Right kidney (tissue), 9 donors: Measurements from ENCODE around the gene SKAP2.
A peak's percentile ranks its signal among the peaks of the same experiment; 100 is the strongest.

Source experiments
- DNase-seq: peaks from one replicate; pipeline ENCODE4 v3.0.0-alpha.2; 2016
- long read RNA-seq, 8 donors: transcript quantifications; one replicate each; lab custom pipeline, GENCODE V29; 2026

The SKAP2 gene, protein sequence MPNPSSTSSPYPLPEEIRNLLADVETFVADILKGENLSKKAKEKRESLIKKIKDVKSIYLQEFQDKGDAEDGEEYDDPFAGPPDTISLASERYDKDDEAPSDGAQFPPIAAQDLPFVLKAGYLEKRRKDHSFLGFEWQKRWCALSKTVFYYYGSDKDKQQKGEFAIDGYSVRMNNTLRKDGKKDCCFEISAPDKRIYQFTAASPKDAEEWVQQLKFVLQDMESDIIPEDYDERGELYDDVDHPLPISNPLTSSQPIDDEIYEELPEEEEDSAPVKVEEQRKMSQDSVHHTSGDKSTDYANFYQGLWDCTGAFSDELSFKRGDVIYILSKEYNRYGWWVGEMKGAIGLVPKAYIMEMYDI
- long read RNA-seq, donor 1, partial matches to known transcripts: 0 of 3 reads
- long read RNA-seq, donor 1, other reads (novel, unspliced or antisense): 0 of 3 reads
- long read RNA-seq, donor 2, partial matches to known transcripts: 11 of 12 reads
- long read RNA-seq, donor 2, other reads (novel, unspliced or antisense): 0 of 12 reads
- long read RNA-seq, donor 3, partial matches to known transcripts: 0 of 1 reads
- long read RNA-seq, donor 3, other reads (novel, unspliced or antisense): 0 of 1 reads
- long read RNA-seq, donor 4, partial matches to known transcripts: 24 of 28 reads
- long read RNA-seq, donor 4, other reads (novel, unspliced or antisense): 0 of 28 reads
- long read RNA-seq, donor 5, partial matches to known transcripts: 0 of 3 reads
- long read RNA-seq, donor 5, other reads (novel, unspliced or antisense): 0 of 3 reads
- long read RNA-seq, donor 6: 0 reads
- long read RNA-seq, donor 7, transcript SKAP2-201 (13 exons, 3,998 nt): major isoform, 7 of 28 reads
- long read RNA-seq, donor 7, partial matches to known transcripts: 21 of 28 reads
- long read RNA-seq, donor 7, other reads (novel, unspliced or antisense): 0 of 28 reads
- long read RNA-seq, donor 8, partial matches to known transcripts: 0 of 4 reads
- long read RNA-seq, donor 8, other reads (novel, unspliced or antisense): 0 of 4 reads

DNA sequence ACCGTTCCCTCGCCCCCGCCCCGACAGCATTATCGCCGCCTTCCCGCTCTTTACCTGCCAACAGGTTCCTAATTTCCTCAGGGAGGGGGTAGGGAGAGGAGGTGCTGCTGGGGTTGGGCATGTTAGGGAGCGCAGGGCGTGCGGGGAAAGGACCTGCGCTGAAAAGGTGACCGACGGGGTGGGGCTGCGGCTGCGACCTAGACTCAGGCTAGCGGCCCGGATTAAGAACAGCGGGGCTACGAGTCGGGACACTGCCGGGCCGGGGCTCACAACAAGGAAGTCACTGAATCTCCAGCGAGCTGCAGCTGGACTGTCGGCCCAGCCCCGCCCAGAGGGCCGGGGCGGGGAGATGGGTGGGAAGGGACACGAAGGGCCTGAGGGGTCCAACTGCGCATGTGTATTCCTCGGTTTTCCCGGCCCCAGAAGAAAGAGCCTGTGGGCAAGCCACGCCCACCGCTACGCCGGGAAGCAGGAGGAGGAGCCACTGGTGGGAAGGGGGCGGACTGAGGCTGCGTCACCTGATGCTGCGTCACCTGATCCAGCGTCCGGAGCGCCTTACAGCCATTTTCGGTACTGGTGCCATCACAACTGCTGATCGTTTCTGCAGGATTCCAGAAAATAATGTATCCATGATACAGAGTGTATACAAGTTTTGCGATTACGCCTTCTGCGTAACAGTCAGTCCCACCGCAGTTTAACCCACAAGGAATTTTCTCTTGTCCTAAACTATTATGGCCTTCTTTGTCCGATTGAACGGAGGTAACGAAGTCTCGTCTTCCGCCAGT, at the start of gene SKAP2:
Gene SKAP2 (minus strand): TSS at position 282 of the 785 bp plus-strand sequence. CDS start 161 bp downstream, at position 121.
- peak; percentile 94 for DNase-seq

DNA sequence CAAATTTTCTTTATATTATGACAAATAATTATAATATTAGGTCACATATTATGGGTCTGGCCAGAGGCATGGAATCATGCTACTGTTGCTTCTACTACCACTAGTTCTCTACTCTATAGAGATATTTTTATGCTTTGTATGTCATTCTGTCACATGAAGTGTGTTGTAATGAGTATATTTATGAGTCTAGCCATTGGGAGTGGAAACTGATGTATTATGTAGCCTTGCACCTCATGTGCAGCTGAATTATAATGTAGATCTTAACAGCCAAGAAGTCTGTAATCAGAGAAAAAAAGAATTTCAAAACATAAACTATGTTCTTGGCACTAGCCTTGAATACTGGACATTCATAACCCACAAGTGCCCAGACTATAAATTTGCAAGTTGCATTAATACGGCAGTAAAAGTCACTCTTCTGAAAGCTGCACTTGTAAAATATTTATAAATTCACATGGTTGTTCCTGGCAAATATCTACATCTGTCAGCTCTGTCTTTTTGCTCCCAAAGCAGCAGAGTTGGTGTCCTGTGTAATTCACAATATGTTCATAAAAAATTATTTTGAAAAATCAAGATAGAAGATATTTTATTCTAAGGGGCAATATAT, 48.6 kb upstream of the SKAP2 start:
- no peak for DNase-seq

DNA sequence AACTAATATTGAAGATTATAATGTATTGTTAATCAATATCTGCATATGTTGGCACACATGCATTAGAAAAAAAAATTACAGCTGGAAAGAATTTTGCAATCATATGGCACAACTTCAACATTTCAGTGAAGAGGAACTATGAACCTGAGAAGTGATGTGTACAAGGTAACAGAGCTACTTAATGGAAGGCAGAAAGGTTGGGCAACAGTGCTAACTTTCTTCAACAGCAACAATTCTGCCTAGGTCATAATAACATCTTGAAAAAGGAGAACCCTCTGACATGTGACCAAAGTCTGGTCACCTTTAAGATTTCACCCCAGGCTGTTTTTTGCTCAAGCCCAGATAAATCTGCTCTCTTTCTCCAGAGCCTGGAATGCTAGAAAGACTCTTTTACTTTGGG, 47.9 kb upstream of the SKAP2 start:
- no peak for DNase-seq

DNA sequence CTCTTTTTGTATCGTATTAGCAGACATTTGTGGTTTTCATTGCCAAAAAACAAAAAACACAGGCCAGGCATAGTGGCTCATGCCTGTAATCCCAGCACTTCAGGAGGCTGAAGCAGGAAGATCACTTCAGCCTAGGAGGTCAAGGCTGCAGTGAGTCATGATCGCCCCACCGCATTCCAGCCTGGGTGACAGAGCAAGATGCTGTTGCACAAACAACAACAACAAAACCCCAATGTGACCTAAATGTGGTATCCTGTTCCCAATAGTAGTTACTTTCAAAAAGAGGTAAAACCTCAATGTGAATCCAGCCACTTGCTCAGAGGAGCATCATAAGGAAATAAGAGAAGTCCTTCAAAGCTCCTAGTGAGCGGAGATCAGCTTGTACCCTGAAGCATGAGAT, 45.8 kb upstream of the SKAP2 start:
- no peak for DNase-seq

DNA sequence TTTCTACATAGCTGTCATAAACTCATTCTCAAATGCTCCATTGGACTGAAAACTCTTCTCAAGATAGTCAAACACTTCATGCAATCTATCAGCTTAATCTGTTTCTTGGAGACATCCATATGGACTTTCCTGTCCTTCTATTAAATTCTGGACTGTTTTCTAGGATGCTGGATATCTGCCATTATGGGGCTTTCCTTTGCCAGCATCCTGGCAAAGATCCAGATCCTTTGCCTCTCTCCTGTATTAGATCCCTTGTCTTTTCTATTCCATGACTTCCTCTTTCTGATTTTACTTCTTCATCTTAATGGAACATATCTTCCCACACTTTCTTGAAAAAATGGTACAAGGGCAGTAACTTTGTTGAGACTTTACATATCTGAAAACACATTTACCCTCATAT, 35.9 kb upstream of the SKAP2 start:
- no peak for DNase-seq

DNA sequence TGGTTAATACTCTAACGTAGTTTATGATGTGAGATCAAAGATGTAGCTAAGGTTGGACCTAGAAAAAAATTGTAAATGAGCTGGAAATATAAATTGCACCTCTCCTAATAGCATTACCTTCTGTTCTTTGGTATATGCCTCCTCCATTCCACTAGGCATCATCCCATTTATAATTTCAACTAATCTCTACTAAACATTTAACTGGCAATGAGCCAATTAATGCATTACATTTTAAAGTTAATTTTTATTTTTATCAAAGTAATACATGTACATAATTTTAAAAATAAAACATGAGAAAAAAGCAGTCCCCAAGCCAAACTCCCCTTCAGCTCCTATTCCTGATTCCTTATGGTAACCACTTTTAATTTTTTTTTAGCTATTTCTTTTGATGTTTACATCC, 35.1 kb upstream of the SKAP2 start:
- DNase-seq: no peak

DNA sequence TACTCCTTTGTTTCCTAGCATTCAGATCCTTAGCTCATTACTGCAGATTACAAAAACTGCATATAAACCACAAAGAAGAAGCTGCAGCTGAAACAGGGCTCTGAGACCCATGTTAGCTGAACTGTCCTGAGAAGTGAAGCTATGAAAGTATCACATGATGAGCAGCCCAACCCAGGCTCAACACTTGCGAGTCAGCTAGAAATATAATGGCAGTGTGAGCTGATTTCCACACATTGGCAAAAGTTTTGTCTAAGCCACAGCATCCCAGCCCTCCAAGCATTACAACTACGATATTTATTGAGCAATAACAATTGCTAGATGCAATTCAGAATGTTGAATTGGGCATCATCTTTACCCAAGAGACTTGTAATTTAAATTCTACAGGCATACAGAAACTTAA, 34.5 kb upstream of the SKAP2 start:
- no peak for DNase-seq

DNA sequence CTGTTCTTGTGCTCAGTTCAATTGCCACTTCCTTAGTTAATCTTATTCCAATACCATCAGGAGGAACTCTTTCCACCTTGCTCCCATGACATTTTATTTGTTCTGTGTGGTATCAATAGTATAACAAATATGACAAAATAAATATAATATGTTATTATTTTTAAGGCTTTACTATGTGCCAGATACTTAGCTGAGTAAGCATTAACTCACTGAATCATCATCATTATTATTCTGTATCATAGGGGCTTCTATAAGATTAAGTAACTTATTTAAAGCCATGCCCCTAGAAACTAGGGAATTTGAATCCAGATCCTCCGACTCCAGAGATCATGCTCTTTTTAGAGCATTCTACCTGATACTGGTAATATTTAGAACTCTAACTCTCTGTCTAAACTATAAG, 33.5 kb upstream of the SKAP2 start:
- no peak for DNase-seq

DNA sequence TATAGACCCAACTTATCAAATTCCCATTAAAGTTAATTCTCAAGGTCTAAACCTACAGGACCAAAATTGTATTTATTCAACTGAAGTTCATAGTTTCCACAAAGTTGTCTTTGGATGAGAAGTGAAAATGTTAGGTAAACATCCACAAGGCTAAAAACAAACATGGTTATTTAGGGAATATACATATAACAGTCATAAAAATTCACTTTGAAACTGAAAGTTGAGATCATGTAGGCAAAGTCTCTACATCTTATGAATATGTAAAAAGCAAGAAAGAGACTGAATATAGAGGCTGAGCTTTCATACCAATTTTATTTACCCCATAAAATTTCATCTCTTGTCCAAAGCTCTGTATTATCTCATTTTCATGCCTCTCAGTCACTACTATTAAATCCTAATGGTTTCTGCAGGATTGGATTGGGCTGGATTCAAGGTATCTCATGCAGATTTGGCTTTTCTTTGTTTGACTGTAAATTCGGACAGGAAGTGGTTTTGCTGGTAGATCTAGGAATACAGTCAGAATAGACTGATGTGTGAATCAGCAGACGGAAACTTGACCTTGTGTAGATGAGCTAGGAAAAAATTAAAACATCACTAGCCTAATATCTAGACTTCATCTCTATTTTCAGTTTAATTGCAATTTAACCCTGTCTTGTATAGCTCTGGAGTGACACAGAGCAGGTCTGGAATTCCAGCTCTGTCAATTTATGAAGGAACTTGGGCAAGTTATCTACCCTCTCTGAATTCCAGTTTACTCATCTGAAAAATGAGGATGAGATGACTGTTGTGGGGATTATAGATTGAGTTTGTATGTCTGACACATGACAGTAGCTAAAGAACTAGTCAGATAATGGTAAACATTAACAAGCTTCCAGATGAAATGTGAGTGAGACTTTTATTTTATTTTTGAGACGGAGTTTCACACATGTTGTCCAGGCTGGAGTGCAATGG, 27.3 kb upstream of the SKAP2 start:
- DNase-seq: no peak

DNA sequence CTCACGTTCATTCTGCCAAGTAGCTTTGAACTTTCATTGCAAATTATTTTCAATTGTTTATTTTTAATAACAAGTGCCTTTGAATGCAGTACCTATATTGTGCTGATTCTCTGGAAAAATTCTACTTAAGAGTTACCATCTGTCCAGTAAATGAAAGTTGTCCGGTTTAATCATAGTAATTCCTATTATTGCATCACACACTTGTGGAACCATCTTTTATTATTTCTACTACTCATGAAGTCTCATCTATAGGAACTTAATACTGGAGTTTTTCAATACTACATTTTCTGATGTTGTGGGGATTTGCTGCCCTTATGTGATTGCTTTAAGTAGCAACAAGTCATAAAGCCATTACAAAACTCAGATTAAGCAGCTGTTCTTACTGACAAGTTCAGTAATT, 16.5 kb upstream of the SKAP2 start:
- DNase-seq: no peak

DNA sequence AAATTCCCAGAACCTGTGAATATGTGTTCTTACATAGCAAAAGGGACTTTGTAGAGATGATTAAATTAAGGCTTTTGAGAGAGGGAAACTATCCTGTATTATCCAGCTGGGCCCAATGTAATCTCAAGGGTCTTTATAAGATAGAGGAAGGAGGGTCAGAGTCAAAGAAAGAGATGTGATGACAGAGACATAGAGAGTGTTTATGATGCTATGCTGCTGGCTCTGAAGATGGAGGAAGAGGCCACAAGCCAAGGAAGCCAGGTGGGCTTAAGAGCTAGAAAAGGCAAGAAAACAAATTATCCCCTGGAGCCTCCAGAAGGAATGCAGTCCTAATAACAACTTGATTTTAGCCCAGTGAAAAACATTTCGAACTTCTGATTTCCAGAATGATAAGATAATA, 15.3 kb upstream of the SKAP2 start:
- no peak for DNase-seq

DNA sequence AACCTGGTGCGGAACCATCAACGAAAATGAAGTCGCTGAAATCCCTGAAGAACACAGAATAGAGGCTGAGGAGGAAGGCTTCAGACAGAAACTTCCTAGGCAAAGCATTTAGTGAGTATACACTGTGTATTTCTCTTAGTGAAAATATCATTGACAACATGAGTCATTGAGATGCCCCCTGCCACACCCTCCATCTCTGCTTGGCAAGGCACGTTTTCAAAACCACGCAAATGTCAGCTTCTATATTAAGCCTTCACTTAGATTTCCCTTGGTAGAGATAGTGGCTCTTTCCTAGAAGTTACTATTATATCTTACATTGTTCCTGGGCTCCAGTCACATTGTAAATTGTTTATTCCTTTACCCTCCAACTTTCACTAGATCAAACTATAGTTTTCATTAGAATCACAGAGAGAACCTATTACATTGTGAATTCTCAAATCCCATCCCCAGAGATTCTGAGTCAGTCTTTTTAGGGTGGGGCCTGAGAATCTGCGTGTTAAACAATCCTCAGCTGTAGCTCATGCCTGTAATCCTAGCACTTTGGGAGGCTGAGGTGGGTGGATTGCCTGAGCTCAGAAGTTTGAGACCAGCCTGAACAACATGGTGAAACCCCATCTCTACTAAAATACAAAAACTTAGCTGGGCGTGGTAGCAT, 4.6 kb upstream of the SKAP2 start:
- no peak for DNase-seq

DNA sequence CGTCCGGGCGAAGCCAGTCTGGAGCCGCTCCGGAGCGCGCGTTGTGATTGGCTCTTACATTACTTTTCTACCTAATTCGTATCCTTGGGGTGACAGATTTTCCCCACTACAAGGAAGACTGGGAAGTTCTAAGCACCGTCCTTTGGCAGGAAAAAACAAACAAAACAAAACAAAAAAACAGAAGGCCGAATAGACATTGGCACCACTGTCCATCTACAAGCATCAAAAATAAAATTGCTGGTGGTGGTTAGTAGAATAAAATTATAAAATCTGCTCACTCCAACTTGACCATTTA, 651 bp upstream of the SKAP2 start:
- DNase-seq: no peak

DNA sequence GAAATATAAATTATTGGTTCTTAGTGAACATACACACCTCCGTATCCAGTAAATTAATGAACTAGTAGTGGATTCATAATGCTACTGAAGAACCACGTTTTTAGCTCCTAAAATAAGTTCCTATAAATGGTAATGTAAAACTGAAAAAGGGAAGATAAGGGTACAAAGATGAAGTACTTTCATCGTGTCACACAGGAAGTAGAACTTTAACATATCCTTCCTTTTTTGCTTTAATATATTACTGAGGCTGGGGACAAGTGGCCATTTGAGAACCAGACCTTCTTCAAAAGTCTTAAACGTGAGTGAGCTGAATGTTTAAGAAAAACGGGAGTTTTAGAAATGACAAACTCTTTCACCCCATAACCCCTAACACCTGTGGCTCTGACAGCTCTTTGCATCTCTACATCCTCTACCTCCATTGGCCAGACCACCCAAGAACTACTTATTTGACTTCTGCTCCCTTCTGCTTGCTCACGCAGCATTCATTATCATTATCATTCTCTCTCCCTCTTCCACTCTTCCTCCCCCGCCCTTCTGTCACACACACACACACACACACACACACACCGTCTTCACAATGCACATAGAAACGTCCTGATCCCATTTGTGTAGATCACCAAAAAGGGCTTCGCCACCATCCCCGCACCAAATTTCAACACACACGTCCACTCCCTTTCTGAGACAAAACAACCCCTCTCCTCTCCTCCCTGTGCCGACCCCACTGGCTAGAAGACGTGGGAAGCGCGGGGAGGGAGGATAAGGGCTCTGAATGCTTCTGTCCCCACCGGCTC, 677 bp downstream of the SKAP2 start:
- DNase-seq: no peak

DNA sequence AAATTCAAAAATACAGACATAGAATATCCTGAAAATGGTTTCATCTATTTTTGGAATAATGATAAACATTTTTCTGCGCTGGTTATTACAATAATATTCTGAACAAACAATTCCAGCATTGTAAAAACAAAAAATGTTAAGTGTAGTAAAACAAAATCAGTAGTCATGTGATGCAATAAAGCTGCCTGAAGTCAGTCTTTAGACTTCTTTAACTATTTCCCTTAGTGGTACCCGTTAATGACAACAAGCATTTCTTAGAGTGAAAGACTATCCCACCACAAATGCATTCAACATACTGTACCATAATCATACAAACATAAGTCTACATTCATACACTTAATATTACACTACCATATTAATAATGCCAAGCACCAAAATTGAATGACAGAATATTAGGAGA, 1.6 kb downstream of the SKAP2 start:
- DNase-seq: no peak

DNA sequence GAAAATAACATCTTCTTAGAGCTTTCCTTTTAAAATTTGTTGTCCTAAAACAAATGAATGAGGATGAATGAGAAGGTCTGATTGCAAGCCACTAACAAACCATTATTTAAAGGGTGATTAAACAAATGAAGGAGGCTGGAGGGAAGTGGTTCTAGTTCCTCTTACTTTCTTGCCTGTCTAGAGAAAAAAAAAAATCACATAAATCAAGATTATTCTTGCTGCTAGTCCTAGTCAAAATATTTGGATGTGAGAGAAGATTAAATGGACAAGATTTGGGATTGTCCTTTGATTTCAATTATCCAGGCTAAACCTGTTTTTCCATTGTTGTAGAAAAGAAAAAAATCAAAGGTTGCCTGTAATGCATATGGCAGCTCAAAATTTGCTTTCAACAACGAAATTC, 3.3 kb downstream of the SKAP2 start:
- DNase-seq: no peak

DNA sequence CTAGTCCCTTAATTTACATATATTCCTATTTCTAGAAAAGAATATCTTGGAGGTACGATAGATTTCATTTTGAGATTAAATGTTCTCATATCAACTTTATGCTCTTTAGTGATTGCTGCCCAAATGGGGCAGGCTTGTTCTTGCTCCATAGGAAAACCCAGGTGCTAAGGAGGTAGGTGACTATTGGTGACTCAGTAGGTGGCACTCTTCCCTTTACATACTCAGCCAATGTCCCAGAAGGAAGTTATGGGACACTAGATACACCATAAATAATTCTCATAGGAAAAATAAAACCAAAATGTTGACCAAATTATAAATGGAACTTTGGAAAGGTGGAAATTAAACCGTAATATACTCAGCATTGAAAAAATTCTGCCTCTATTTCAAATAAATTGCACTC, 4.0 kb downstream of the SKAP2 start:
- peak; percentile 43 for DNase-seq

DNA sequence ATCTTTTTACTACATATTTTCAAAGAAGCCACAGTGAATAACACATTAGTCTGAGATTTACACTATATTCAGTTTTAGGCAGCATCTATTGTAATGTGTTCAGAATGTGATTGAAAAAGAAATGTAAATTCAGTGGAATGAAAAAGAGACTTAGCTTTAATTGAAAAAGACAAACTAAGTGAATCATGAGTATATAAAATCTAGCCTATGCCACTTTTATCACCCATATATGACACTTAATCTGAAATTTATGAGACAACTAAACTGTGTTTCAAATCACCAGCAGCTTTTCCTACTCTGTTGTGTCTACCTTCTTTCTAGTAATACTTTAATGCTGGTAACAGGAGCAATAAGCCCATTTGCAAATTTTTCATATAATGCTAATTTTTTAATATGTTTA, 4.7 kb downstream of the SKAP2 start:
- no peak for DNase-seq

DNA sequence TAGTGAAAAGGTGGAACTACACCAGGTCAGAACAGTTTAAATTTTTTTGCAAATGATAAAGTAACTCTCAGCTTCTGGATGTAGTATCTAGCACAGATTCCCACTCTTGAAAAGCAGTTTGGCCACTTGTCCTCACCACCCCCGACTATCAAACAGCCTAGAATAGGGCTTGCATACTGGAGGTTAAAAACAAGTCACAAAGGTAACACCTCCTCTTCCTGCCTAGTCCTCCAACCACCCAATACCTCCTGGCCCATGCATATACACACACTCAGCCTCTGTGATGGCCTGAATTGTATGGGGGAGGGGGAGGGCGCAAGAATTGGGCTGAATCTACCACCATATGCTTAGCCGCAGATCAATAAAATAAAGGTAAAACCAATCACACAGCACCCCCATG, 5.7 kb downstream of the SKAP2 start:
- no peak for DNase-seq

DNA sequence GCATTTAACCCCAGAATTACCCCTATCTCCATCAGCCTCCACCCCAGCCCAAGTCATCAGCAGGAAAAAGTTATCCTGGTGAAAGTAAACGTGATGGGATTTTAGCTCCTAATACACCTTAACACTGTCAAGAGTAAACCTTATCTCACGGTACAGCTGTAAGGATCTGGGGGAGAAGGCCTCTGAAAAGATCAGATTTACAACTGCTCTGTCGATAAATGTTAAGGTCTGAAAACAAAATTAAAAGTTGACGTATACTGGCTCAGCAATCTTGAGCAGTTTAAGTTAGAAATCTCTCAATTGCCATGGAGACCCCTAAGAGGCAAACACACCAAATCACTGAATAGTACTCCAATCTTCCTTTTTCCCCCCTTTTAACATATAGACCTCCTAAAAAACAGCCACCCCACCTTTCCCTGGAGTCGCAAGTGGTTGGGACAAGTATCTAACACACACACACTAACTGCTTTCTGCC, 6.1 kb downstream of the SKAP2 start:
- DNase-seq: no peak
